Measurements from ENCODE around the gene UQCC3. TPM values are rescaled to one million over a fixed set of nuclear protein-coding genes. Genes with fewer than 3 reads are reported as not detected.
A peak's percentile ranks its signal among the peaks of the same experiment; 100 is the strongest.

Gene UQCC3
- total and polyA plus RNA-seq, 2 of the 13 experiments (the other 11 are each of a cell fraction or from before 2014, with no cell fraction given) = 7.7 to 16.0 TPM

- TF ChIP-seq ZNF709 (CRISPR knock-in tag; IDR thresholded peaks at IDR 0.05) = 0 out of 2 replicates have a peak, but pooled peaks have one; percentile 21
- no peak for TF ChIP-seq PHF21A (CRISPR knock-in tag; IDR thresholded peaks at IDR 0.05)
- TF ChIP-seq YEATS4 (CRISPR knock-in tag; IDR thresholded peaks at IDR 0.05; ENCODE audit: borderline replicate concordance) = no peak
- no peak for TF ChIP-seq JDP2 (CRISPR knock-in tag; IDR thresholded peaks at IDR 0.05; ENCODE audit: borderline replicate concordance)
- TF ChIP-seq ZNF772 (CRISPR knock-in tag; IDR thresholded peaks at IDR 0.05) = peak; percentile 10; the same call in 1 of the 2 replicates
- no peak for TF ChIP-seq KMT2B (CRISPR knock-in tag; IDR thresholded peaks at IDR 0.05)
- TF ChIP-seq ZNF326 (CRISPR knock-in tag; IDR thresholded peaks at IDR 0.05; ENCODE audit: borderline replicate concordance) = no peak
Measured at GRCh38 chr11:62645671-62645945, 25.9 kb upstream of the UQCC3 start (continued).

- FAIRE-seq (peak; percentile 64), ATAC-seq (peak; percentile 94), DNase-seq (ENCODE audit: low spot score) (peak; percentile 95)
- ChIA-PET CTCF (ENCODE audit: low intra/inter-chr PET ratio, low total read pairs) (no interaction called here), POLR2A (interaction anchor here (0.7 to 5.0 kb wide), 20 partner anchors 10 to 831 kb away, joined by 3 to 98 read pairs (median 10); partner anchors contain the start of genes B3GAT3, C11orf98, CSKMT and EEF1G)
- intact Hi-C loops (cut with micrococcal nuclease; ENCODE audit: unreplicated experiment) = no loop called here
- TSS peak; percentile 75 for BruUV-seq (replicated peaks)
- Histone ChIP-seq H3K9me3 (ENCODE audit: low read length) (no peaks in the 10 kb centered on the region), H3K9ac (ENCODE audit: insufficient read depth, low read depth, low read length) (peak within 1 kb of the TSS; percentile 100), H3K4me1 (ENCODE audit: insufficient read depth, low read length) (peaks cover 53% of the 10 kb centered on the region), H3K4me3 (replicated peaks in 1 of 3; ENCODE audit: insufficient read depth in 1 of 3, low read depth in 2 of 3, low read length in 3 of 3) (peak within 1 kb of the TSS; percentile 86 to 96 (median 90)), H3K79me2 (ENCODE audit: insufficient read depth, low read length) (peaks cover 37% of the 10 kb centered on the region), H2AFZ (ENCODE audit: low read length) (no peak within 1 kb of the TSS), H3K27me3 (ENCODE audit: control insufficient read depth in 1 of 2, insufficient read depth in 2 of 2, low read length in 2 of 2) (no peaks in the 10 kb centered on the region), H3K27ac (ENCODE audit: extremely low read length, insufficient read depth, low read length) (peak within 1 kb of the TSS; percentile 98), H3K36me3 (replicated peaks in 1 of 2; ENCODE audit: control insufficient read depth in 1 of 2, insufficient read depth in 2 of 2, low read length in 2 of 2) (peaks cover 4 to 24% of the 10 kb centered on the region in 2 experiments; a peak in 3 of 5 replicates), H3K4me2 (ENCODE audit: low read depth, low read length) (peak within 1 kb of the TSS; percentile 77), H4K20me1 (ENCODE audit: insufficient read depth, low read length) (peaks cover 8% of the 10 kb centered on the region)
- under 1% methylated on average over 37 of the region's 73 CpGs for WGBS (ENCODE audit: low lambda C conversion rate)
- in situ Hi-C loops (cut with HindIII; ENCODE audit: extremely low pct_ligation_motif_present, low pct_unique_long_range_greater_than_20kb) = no loop called here
- no peak for TF ChIP-seq ZNF224 (CRISPR knock-in tag; IDR thresholded peaks at IDR 0.05)
- TF ChIP-seq SCMH1 (CRISPR knock-in tag; IDR thresholded peaks at IDR 0.05; ENCODE audit: borderline replicate concordance) = no peak
- TF ChIP-seq GABPB1 (CRISPR knock-in tag; IDR thresholded peaks at IDR 0.05) = peak; percentile 93
- TF ChIP-seq ZFP82 (CRISPR knock-in tag; IDR thresholded peaks at IDR 0.05; ENCODE audit: borderline replicate concordance) = peak; percentile 85
- no peak; the same call in 1 of the 2 replicates for TF ChIP-seq ZNF792 (CRISPR knock-in tag; IDR thresholded peaks at IDR 0.05)
- TF ChIP-seq GABPA (IDR thresholded peaks at IDR 0.05; ENCODE audit: low read depth, low read length) = peak; percentile 66
- TF ChIP-seq GABPA (CRISPR knock-in tag; IDR thresholded peaks at IDR 0.05; ENCODE audit: low read depth) = peak; percentile 91
- peak; percentile 80; the same call in 1 of the 2 replicates for TF ChIP-seq THAP9 (CRISPR knock-in tag; IDR thresholded peaks at IDR 0.05; ENCODE audit: borderline replicate concordance)
Measured at GRCh38 chr11:62645946-62646824, 25.3 kb upstream of the UQCC3 start, which contains the start of gene GANAB. Gene GANAB (minus strand): TSS chr11:62646613. CDS start chr11:62646599, 14 bp downstream.
